Keratinocyte (primary cell): Measurements from ENCODE around the gene UNKL. TPM values are rescaled to one million over a fixed set of nuclear protein-coding genes. Genes with fewer than 3 reads are reported as not detected.

Experiments used
- DNase-seq: peaks from one replicate; pipeline ENCODE4 v3.0.0-alpha.2; 2011; ENCODE audit warnings: low read depth, missing footprints, low spot score
- FAIRE-seq: peaks from 2 replicates; lab custom pipeline; 2011; peaks lifted over from hg19 to GRCh38; lab: Jason Lieb, UNC
- H2AFZ ChIP-seq: 2 replicates; pipeline ENCODE4 v1.6.0; 2012; ENCODE audit warnings: low read length, control low read depth, inconsistent platforms; ENCODE audit not compliant: control insufficient read depth
- H3K27ac ChIP-seq: 2 replicates; pipeline ENCODE4 v1.5.1; 2011; ENCODE audit warnings: low read length; ENCODE audit not compliant: control insufficient read depth, insufficient read depth
- H3K27me3 ChIP-seq: 3 replicates; pipeline ENCODE4 v1.6.0; 2011; ENCODE audit warnings: low read length; ENCODE audit not compliant: control insufficient read depth, insufficient read depth; ENCODE audit errors: extremely low read depth
- H3K36me3 ChIP-seq, 2 experiments: 2 replicates in 1 of 2; 3 replicates in 1 of 2; pipeline ENCODE4 v1.5.1; 2011; ENCODE audit warnings: low read length in 2 of 2, mild to moderate bottlenecking in 1 of 2; ENCODE audit not compliant: control insufficient read depth in 2 of 2, insufficient read depth in 2 of 2; ENCODE audit errors: extremely low read depth in 1 of 2
- H3K4me1 ChIP-seq: 3 replicates; pipeline ENCODE4 v1.5.1; 2011; ENCODE audit warnings: low read length; ENCODE audit not compliant: control insufficient read depth, insufficient read depth; ENCODE audit errors: extremely low read depth
- H3K4me2 ChIP-seq: 3 replicates; pipeline ENCODE4 v1.6.0; 2011; ENCODE audit warnings: low read depth, low read length; ENCODE audit not compliant: control insufficient read depth, insufficient read depth; ENCODE audit errors: extremely low read depth
- H3K4me3 ChIP-seq, 3 experiments: fragments of 200-600 bp in 1 of 3; sonication (generic) in 1 of 3; 2 replicates in 2 of 3; 3 replicates in 1 of 3; pipeline ENCODE4 v1.5.1; 2011 to 2016; ENCODE audit warnings: low read length in 3 of 3, mild to moderate bottlenecking in 3 of 3, control low read depth in 2 of 3, inconsistent platforms in 1 of 3, low read depth in 1 of 3, mixed read lengths in 1 of 3, mixed run types in 1 of 3, moderate library complexity in 1 of 3; ENCODE audit not compliant: control insufficient read depth in 2 of 3, insufficient read depth in 2 of 3; ENCODE audit errors: extremely low read depth in 1 of 3
- H3K79me2 ChIP-seq: 2 replicates; pipeline ENCODE4 v1.6.0; 2012; ENCODE audit warnings: low read length; ENCODE audit not compliant: control insufficient read depth, insufficient read depth
- H3K9ac ChIP-seq: 3 replicates; pipeline ENCODE4 v1.6.0; 2011; ENCODE audit warnings: low read length; ENCODE audit not compliant: control insufficient read depth, insufficient read depth; ENCODE audit errors: extremely low read depth
- H3K9me1 ChIP-seq: 3 replicates; pipeline ENCODE4 v1.6.0; 2011; ENCODE audit warnings: low read length; ENCODE audit not compliant: control insufficient read depth, insufficient read depth; ENCODE audit errors: extremely low read depth
- H3K9me3 ChIP-seq: 2 replicates; pipeline ENCODE4 v1.5.1; 2012; ENCODE audit warnings: low read depth, low read length; ENCODE audit not compliant: control insufficient read depth
- H4K20me1 ChIP-seq: 3 replicates; pipeline ENCODE4 v1.6.0; 2011; ENCODE audit warnings: low read length; ENCODE audit not compliant: control insufficient read depth, insufficient read depth; ENCODE audit errors: extremely low read depth
- EZH2 ChIP-seq: IDR thresholded peaks from one replicate; pipeline ENCODE4 v1.6.1; 2012; ENCODE audit warnings: inconsistent platforms, mild to moderate bottlenecking, low read length, moderate library complexity
- dilution Hi-C: fragments of 300-500 bp; cut with MboI; formaldehyde crosslinking; loops from one replicate; pipeline ENCODE4 v1.7.0; 2020; ENCODE audit warnings: low sequenced_read_pairs; ENCODE audit not compliant: extremely low pct_ligation_motif_present
- polyA plus RNA-seq, 5 experiments: library from polyadenylated mRNA; depleted of rRNA in 3 of 5; stranded (reverse) in 3 of 5; stranded (forward) in 1 of 5; unstranded in 1 of 5; fragments of >200 nt; gene quantifications; 1 replicate in 1 of 5; 2 replicates in 3 of 5; 3 replicates in 1 of 5; pipeline versions ENCODE4 v1.2.1 to v1.2.3, GENCODE V29; 2011 to 2012; ENCODE audit warnings: missing spikeins in 2 of 5, low read depth in 1 of 5, low replicate concordance in 1 of 5
- TF ChIP-seq, protein P1 (sequence below), 3 experiments: IDR thresholded peaks in 1 of 3; conservative IDR thresholded peaks in 1 of 3; optimal IDR thresholded peaks in 1 of 3; 2 replicates in 2 of 3; 3 replicates in 1 of 3; pipeline versions ENCODE3 to v1.5.1; 2011; ENCODE audit warnings: low read length in 3 of 3, mild to moderate bottlenecking in 3 of 3, moderate library complexity in 2 of 3, control low read depth in 1 of 3, inconsistent platforms in 1 of 3; ENCODE audit not compliant: insufficient read depth in 2 of 3; ENCODE audit errors: extremely low read depth in 1 of 3

The UNKL gene
- polyA plus RNA-seq, 1 donor (not counting 4 experiments of a cell fraction or from before 2014, with no cell fraction given): 2.3 TPM

DNA sequence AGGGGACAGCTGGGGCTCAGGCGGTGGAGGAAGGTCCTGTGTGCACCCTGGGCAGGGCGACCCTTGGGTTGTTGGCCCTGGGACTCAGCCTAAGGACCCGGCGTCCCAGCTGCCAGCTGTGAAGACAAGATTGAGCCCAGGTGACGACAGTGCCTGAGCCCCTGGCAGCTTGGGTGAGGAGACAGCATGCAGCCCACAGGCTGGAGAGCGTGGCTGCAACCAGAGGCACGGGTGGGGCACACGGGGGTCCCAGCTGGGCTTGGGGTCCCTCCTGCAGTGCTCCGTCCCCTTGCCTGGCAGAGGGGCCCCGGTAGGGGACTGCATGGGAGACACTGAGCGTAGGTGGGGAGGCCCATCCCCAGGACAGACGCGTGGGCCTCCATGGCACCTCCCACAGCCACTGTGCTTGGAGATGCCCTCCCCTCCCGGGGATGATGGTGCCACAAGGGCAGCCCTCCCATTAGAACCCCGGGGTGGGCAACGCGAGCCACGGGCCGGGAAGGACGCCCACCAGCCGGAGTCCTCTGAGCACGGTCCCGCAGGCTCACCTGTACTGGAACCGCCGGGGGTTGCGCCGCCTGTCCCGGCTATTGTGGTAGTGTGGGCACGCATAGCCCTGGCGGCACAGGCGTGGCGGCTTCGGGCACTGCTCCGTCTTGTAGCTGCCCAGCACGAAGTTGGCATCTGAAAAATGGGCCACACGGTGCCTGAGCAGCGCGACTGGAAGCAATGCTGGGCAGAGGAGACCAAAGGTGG, 15.5 kb downstream of the UNKL start:
- Histone ChIP-seq H3K4me3 (no peak overlapping the region), H3K9me3 (no peaks in the 10 kb centered on the region), H3K9ac (no peak overlapping the region), H3K36me3 (peaks cover 0 to 5% of the 10 kb centered on the region in 2 experiments), H2AFZ (no peak overlapping the region), H3K27ac (no peak overlapping the region), H3K9me1 (no peaks in the 10 kb centered on the region), H4K20me1 (no peaks in the 10 kb centered on the region), H3K4me1 (no peaks in the 10 kb centered on the region), H3K4me2 (no peak overlapping the region), H3K27me3 (no peaks in the 10 kb centered on the region), H3K79me2 (no peaks in the 10 kb centered on the region)
- DNase-seq (no peak), FAIRE-seq (no peak)
- dilution Hi-C loops: no loop called here
- no peak for TF ChIP-seq EZH2
- TF ChIP-seq, protein P1, sequence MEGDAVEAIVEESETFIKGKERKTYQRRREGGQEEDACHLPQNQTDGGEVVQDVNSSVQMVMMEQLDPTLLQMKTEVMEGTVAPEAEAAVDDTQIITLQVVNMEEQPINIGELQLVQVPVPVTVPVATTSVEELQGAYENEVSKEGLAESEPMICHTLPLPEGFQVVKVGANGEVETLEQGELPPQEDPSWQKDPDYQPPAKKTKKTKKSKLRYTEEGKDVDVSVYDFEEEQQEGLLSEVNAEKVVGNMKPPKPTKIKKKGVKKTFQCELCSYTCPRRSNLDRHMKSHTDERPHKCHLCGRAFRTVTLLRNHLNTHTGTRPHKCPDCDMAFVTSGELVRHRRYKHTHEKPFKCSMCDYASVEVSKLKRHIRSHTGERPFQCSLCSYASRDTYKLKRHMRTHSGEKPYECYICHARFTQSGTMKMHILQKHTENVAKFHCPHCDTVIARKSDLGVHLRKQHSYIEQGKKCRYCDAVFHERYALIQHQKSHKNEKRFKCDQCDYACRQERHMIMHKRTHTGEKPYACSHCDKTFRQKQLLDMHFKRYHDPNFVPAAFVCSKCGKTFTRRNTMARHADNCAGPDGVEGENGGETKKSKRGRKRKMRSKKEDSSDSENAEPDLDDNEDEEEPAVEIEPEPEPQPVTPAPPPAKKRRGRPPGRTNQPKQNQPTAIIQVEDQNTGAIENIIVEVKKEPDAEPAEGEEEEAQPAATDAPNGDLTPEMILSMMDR (optimal IDR thresholded peaks at IDR 0.05 in 1 of 3, IDR thresholded peaks at IDR 0.05 in 1 of 3, conservative IDR thresholded peaks at IDR 0.05 in 1 of 3; ENCODE audit: extremely low read depth in 1 of 3, insufficient read depth in 2 of 3, low read length in 3 of 3): no peak

DNA sequence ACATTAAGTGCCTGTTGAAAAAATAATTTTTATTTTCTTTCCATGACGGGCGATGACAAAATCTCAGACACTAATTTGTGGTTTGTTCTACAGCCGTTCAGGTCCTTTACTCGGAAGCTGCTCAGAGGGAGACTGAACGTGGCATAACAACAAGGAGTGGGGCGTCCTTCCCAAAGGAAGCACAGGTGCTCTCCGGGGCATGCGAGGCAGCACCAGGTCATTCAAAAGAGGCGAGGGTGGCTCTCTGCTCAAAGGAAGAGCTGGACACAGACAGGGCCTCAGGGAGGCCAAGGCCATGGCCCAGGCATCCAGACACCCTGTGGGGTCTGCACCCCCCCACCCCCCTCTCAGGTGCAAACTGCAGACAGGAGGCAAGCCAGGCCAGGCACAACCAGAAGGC, 16.2 kb downstream of the UNKL start:
- Histone ChIP-seq H3K4me2 (no peak overlapping the region), H4K20me1 (no peaks in the 10 kb centered on the region), H3K36me3 (peaks cover 0 to 7% of the 10 kb centered on the region in 2 experiments), H3K9me1 (no peaks in the 10 kb centered on the region), H3K9ac (no peak overlapping the region), H3K27ac (no peak overlapping the region), H3K4me3 (no peak overlapping the region), H3K79me2 (no peaks in the 10 kb centered on the region), H2AFZ (no peak overlapping the region), H3K9me3 (no peaks in the 10 kb centered on the region), H3K4me1 (no peaks in the 10 kb centered on the region), H3K27me3 (no peaks in the 10 kb centered on the region)
- DNase-seq: no peak
- TF ChIP-seq, protein P1 (optimal IDR thresholded peaks at IDR 0.05 in 1 of 3, IDR thresholded peaks at IDR 0.05 in 1 of 3, conservative IDR thresholded peaks at IDR 0.05 in 1 of 3; ENCODE audit: extremely low read depth in 1 of 3, insufficient read depth in 2 of 3, low read length in 3 of 3): no peak
- TF ChIP-seq EZH2: no peak
- no peak for FAIRE-seq
- dilution Hi-C loops: no loop called here
